Stimulated activated CD8-positive, alpha-beta memory T cell treated with anti-CD3 and anti-CD28 coated beads, Interleukin-15, amount 100 ng/mL, for 4 hours (primary cell): ENCODE measurements around the gene S100A12.

Source experiments
- DNase-seq, 2 donors: peaks; one replicate each; pipeline ENCODE4 v3.0.0-alpha.2; 2020; ENCODE audit warnings: low read depth in 2 of 2

S100A12 gene

GRCh38 chr1:153397051-153397923, 21.9 kb upstream of the S100A12 start:
- no peak for DNase-seq

- no peak for DNase-seq
Measured at GRCh38 chr1:153396461-153396860, 21.0 kb upstream of the S100A12 start.

DNA sequence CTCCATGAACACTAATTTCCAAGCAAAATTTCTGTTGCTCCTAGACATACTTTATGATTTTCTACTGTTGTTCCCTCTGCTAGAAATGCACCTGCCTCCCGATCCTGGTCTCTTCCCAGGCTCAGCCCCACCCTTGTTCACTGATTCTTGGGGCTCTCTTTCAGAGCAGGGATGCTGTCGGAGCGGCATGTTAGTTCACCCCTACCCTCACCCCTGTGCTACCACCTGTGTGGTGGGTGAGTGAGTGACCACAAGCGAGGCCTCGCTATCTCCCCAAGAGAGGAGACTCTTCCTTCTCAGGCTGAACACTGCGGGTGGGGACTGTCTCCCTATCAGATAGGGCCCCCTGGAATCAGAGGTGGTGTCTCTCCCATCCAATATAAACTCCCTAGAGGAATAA, 20.4 kb upstream of the S100A12 start:
- DNase-seq, result no peak

DNA sequence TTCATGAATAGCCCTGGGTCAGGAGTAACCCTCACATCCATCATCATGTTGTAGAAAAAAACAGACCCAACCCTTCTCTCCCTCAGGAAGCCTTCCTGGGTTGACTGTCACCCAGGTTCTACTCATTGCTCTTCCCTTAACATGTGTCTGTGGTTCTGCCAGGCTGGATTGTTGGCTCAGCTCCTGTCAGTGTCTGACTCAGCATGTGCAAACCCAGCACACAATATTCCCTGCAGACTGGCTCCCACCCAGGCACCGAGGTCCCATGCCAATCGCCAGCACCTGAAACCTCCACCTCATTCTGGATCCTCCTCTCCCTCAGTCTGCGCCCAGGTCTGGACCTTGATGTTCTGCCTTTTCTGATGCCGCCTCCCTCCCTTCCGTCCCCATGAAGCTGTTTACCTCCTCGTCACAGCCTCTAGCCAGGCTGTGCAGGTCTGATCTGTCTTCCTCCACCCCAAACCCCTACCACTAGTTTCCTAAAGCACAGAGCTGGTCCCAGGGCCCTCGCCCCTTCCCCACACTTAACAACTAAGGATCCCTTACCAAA, 19.8 kb upstream of the S100A12 start:
- no peak for DNase-seq

DNA sequence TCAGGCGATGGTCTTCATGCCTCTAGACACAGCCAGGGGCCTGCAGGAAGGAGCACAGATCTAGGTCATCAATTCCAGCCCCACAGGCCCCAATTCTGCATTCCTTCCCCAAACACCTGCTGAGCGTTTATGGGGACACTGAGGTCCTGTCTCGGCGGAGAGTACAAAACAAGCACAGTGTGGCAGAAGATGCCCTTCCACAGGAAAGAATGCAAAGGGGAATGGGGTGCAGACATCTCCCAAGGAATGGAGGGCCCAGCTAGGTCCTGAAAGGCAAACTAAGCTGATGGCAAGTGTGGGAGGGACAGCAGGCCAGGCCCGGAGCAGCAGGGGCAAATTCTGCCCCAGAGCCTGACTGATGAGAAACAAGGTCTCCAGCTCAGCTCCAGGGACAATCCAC, 19.0 kb upstream of the S100A12 start:
- DNase-seq, result no peak

DNA sequence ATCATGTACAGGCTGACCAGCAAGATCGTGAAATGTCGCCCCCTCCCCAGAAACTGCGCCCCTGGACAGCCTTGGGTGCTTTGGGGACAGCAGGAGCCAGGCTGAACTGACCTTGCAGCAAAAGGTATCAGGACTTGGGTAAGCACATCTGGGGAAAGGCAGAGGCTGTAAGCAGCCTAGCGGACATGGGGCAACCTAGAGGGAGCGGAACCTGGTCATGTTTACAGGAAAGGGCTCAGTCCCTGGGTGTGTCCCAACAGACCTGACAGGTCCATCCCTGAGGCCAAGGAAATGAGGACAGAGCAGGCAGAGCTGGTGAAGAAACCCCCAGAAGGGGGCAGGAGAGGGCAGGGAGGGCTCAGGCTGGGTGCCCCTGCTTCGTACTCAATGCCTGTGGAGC, 18.5 kb upstream of the S100A12 start:
- DNase-seq, result no peak

- DNase-seq, result no peak
Measured at GRCh38 chr1:153392822-153393221, 17.4 kb upstream of the S100A12 start.

GRCh38 chr1:153392258-153392657, 16.8 kb upstream of the S100A12 start:
- no peak for DNase-seq

DNA sequence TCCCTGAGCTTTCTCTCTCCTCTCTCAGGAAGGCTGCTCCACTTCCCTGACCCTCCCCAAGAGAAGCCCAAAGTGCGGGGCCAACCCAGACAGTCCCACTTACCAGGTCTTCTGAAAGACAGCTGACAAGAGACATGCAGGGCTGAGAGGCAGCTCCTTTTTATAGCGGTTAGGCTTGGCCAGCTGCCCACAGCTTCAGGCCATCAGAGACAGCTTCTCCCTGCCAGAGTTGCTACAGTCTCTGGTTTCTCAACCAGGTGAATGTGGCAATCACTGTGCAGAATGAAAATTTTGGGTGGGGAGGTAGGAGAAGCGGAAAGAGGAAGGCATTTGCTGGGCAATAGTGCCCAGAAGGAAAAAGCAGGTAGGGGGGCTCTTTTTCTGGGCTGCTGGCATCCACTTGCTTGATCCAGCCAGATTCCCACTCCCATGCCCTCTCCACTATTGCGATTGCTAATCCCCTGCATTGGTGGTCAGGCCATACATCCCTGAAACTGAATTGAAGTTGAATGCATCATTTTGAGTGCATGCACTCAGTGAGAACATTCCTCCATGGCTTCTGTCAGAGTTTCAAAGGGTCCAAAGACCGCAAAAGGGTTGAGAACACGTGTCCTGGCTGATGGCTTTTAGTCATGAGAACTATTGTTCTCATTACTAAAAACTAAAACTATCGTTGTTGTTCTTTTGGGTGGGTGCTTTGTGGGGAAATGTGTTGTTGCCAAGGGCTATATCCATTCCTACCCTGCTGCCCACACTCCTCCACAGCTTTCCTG, 15.7 kb upstream of the S100A12 start, which contains the start of gene S100A8:
TSS of gene S100A8 (minus strand) at position 136 of the 773 bp plus-strand sequence. CDS start 538 bp downstream, outside the sequence.
- no peak for DNase-seq

DNA sequence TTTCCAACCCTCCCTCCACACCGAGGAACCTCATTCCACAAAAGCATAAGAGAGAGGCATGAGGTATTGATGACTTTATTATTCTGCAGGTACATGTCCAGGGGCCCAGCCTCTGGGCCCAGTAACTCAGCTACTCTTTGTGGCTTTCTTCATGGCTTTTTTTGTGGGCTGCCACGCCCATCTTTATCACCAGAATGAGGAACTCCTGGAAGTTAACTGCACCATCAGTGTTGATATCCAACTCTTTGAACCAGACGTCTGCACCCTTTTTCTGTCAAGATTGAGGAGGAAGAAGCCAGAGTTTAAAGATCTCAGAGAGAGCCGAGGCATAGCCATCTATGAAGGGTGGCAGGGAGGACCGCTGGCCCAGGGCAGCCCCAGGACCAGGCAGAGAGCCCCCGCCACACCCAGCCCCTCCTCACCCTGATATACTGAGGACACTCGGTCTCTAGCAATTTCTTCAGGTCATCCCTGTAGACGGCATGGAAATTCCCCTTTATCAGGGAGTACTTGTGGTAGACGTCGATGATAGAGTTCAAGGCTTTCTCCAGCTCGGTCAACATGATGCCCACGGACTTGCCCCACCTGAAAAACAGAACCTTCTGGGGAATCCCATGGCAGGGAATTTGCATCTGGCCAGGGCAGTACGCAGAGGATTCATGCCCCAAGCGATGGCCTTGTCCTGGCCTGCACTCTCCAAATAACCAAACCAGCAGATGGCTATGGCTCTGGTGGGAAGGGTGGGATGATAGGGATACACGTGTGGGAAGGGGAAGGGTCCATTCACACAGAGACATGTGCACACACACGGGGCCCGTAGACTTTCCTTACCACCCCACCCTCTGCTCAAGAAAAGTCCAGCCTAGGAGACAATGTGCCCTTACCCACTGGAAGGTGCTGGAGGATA, 14.8 kb upstream of the S100A12 start:
- no peak for DNase-seq

GRCh38 chr1:153389401-153389800, 14.0 kb upstream of the S100A12 start:
- DNase-seq, result no peak

DNA sequence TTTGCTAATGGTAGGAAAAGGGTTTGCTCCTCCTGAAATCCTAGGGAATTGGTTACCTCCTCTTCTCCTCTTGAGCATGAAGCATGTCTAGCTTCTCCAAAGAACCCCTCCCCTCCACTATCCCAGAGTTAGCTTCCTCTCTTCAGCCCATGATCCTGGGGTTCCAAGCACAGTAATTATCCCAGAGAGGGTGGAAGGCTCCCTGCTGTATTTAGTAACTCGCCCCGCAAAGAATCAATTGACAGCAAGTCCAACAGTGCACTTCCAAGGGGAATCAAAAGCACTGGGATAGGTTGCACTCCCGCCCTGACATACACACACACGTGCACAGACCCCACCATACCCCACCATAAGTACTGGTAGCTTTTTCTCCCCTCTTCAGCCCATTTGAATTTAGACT, 12.4 kb upstream of the S100A12 start:
- DNase-seq, result no peak

DNA sequence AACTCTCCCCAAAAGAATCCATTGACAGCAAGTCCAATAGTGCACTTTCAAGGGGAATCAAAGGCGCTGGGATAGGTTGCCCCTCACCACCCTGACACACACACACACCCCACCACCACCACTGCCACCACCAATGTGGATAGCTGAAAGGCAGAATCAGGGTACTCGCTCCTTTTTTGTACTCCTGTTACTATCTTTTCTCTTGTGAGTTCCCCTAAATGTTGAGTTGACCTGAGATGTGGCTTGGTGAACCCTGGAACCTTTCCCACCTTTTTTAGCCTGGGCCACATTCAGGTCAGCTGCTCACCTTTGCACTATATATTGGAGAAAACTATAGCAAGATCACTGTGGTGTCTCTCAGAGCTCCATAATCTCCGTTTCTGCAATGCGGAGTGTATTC, 11.6 kb upstream of the S100A12 start:
- no peak for DNase-seq

DNA sequence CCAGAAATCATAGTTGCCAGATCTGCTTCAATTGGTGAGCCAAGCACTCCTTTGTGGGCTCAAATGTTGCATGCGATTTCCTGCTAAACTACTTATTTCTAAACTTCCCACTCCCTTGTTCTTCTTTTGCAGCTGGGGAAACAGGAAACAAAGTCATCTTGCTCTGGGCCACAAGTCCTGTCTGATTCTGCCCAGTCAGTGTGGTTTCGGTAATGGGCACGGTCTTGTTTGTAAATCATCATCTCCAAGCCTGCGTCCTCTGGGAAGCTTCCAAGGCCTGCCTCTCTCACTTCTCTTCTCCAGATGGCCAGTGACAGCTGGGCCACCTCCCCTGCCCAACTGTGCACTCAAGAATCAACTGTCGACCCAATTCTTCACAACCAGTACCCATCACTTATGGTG, 11.1 kb upstream of the S100A12 start:
- DNase-seq, result no peak

DNA sequence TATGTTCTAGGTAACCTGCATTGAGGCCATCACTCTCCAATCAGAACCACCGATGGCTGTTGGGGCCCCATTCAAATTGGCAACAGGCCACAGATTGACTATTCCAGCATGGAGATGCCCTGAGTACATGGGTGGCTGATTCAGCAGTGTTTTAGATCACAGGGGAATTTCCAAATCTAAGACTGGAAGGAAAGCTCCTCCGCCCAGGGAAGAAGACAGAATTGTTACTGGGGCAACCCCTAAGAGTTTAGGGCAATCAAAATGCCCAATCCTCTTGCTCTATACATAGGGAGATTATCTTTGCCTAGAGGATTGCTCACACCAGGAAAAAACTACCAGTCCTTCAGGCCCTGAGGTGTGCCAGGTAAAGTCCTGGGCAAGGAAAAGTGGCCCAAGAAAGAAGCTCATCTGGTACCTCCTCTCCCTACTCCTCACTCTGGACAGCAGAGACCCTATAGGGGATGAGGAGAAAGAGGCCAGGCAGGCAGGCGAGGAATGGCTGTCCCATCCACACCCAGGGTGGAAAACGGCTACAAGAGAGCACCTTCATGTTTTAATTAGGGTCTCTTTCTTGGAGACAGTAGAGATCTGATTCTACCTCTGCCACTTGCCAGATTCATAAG, 9.6 kb upstream of the S100A12 start:
- DNase-seq, result no peak

- DNase-seq, result no peak
Measured at GRCh38 chr1:153380711-153381110, 5.3 kb upstream of the S100A12 start.

DNA sequence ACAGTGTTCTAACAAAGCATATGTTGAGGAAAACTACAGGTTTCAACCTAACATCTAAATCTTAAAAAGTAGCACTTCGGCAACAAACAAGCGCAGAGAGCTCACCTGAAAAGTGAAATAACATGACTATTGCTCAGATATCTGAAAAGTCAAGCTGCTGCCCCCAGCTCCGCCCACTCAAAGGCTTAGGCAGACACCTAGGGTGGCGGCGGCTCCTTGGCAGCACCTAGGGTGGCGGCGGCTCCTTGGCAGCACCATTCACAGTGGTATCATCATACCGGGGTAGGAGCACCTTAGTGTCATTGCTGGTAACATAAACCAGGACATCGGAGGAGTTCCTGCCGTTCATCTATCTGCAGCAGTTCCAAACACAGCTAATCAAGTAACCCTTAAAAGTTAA, 4.2 kb upstream of the S100A12 start:
- DNase-seq, result no peak

DNA sequence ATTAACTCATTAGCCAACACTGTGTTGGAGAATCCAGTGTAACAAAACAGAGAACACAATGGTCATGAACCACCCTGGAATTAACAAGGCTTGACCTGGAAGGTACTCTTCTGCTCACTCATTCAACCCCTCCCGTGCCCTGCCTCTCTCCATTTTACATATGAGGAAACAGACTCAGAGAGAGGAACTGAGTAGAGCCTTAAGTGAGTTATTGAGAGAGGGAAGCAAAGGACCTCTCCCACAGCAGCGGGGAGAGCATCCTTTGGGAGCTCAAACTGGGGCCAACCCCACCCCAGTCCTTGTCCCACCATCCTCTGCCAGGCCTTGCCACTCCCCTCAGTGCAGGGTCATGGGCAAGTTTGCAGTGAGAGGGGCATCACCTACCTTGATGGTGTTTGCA, 1.4 kb downstream of the S100A12 start:
- DNase-seq, result no peak

GRCh38 chr1:153372571-153372970, 2.9 kb downstream of the S100A12 start:
- no peak for DNase-seq

DNA sequence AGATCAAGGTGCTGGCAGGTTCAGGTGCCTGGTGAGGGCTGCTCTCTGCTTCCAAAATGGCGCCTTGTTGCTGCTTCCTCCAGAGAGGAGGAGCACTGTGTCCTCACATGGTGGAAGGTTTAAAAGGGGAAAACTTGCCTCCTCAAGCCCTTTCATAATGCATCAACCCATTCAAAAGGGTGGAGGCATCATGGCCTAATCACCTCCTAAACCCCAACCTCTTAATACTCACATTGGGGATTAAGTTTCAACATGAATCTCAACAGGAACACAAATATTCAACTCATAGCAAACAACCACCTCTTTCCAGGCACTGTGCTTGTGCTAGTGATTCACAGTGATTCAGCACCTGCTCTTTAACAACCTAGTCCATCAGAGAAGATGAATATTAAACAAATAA, 4.2 kb downstream of the S100A12 start:
- DNase-seq, result no peak

DNA sequence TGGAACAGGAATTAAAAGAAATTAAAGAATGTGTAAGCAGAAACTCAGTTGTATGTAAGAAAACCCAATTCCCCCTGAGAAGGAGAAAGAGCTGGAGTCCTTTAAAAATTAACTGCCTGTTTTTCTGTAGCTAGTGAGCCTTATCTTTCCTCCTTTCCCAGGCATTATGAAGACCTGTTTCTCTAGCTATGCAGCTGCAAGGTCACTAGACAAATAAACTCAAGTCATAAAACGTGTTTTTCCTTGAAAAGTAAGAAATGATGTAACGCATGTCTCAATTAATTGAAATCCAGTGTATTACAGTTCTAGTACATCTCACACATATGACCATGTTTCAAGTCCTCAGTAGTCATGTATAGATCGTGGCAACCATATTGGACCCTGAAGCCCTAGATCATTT, 5.3 kb downstream of the S100A12 start:
- no peak for DNase-seq
